Keratinocyte (primary cell): ENCODE results near the gene CDHR2. TPM values are rescaled to one million over a fixed set of nuclear protein-coding genes. Genes with fewer than 3 reads are reported as not detected.

Source experiments
- DNase-seq: peaks from one replicate; pipeline ENCODE4 v3.0.0-alpha.2; 2011; ENCODE audit warnings: low read depth, missing footprints, low spot score
- FAIRE-seq: peaks from 2 replicates; lab custom pipeline; 2011; peaks lifted over from hg19 to GRCh38; lab: Jason Lieb, UNC
- H2AFZ ChIP-seq: 2 replicates; pipeline ENCODE4 v1.6.0; 2012; ENCODE audit warnings: low read length, control low read depth, inconsistent platforms; ENCODE audit not compliant: control insufficient read depth
- H3K27ac ChIP-seq: 2 replicates; pipeline ENCODE4 v1.5.1; 2011; ENCODE audit warnings: low read length; ENCODE audit not compliant: control insufficient read depth, insufficient read depth
- H3K27me3 ChIP-seq: 3 replicates; pipeline ENCODE4 v1.6.0; 2011; ENCODE audit warnings: low read length; ENCODE audit not compliant: control insufficient read depth, insufficient read depth; ENCODE audit errors: extremely low read depth
- H3K36me3 ChIP-seq, 2 experiments: 2 replicates in 1 of 2; 3 replicates in 1 of 2; pipeline ENCODE4 v1.5.1; 2011; ENCODE audit warnings: low read length in 2 of 2, mild to moderate bottlenecking in 1 of 2; ENCODE audit not compliant: control insufficient read depth in 2 of 2, insufficient read depth in 2 of 2; ENCODE audit errors: extremely low read depth in 1 of 2
- H3K4me1 ChIP-seq: 3 replicates; pipeline ENCODE4 v1.5.1; 2011; ENCODE audit warnings: low read length; ENCODE audit not compliant: control insufficient read depth, insufficient read depth; ENCODE audit errors: extremely low read depth
- H3K4me2 ChIP-seq: 3 replicates; pipeline ENCODE4 v1.6.0; 2011; ENCODE audit warnings: low read depth, low read length; ENCODE audit not compliant: control insufficient read depth, insufficient read depth; ENCODE audit errors: extremely low read depth
- H3K4me3 ChIP-seq, 3 experiments: fragments of 200-600 bp in 1 of 3; sonication (generic) in 1 of 3; 2 replicates in 2 of 3; 3 replicates in 1 of 3; pipeline ENCODE4 v1.5.1; 2011 to 2016; ENCODE audit warnings: low read length in 3 of 3, mild to moderate bottlenecking in 3 of 3, control low read depth in 2 of 3, inconsistent platforms in 1 of 3, low read depth in 1 of 3, mixed read lengths in 1 of 3, mixed run types in 1 of 3, moderate library complexity in 1 of 3; ENCODE audit not compliant: control insufficient read depth in 2 of 3, insufficient read depth in 2 of 3; ENCODE audit errors: extremely low read depth in 1 of 3
- H3K79me2 ChIP-seq: 2 replicates; pipeline ENCODE4 v1.6.0; 2012; ENCODE audit warnings: low read length; ENCODE audit not compliant: control insufficient read depth, insufficient read depth
- H3K9ac ChIP-seq: 3 replicates; pipeline ENCODE4 v1.6.0; 2011; ENCODE audit warnings: low read length; ENCODE audit not compliant: control insufficient read depth, insufficient read depth; ENCODE audit errors: extremely low read depth
- H3K9me1 ChIP-seq: 3 replicates; pipeline ENCODE4 v1.6.0; 2011; ENCODE audit warnings: low read length; ENCODE audit not compliant: control insufficient read depth, insufficient read depth; ENCODE audit errors: extremely low read depth
- H3K9me3 ChIP-seq: 2 replicates; pipeline ENCODE4 v1.5.1; 2012; ENCODE audit warnings: low read depth, low read length; ENCODE audit not compliant: control insufficient read depth
- H4K20me1 ChIP-seq: 3 replicates; pipeline ENCODE4 v1.6.0; 2011; ENCODE audit warnings: low read length; ENCODE audit not compliant: control insufficient read depth, insufficient read depth; ENCODE audit errors: extremely low read depth
- EZH2 ChIP-seq: IDR thresholded peaks from one replicate; pipeline ENCODE4 v1.6.1; 2012; ENCODE audit warnings: inconsistent platforms, mild to moderate bottlenecking, low read length, moderate library complexity
- dilution Hi-C: fragments of 300-500 bp; cut with MboI; formaldehyde crosslinking; loops from one replicate; pipeline ENCODE4 v1.7.0; 2020; ENCODE audit warnings: low sequenced_read_pairs; ENCODE audit not compliant: extremely low pct_ligation_motif_present
- polyA plus RNA-seq, 5 experiments: library from polyadenylated mRNA; depleted of rRNA in 3 of 5; stranded (reverse) in 3 of 5; stranded (forward) in 1 of 5; unstranded in 1 of 5; fragments of >200 nt; gene quantifications; 1 replicate in 1 of 5; 2 replicates in 3 of 5; 3 replicates in 1 of 5; pipeline versions ENCODE4 v1.2.1 to v1.2.3, GENCODE V29; 2011 to 2012; ENCODE audit warnings: missing spikeins in 2 of 5, low read depth in 1 of 5, low replicate concordance in 1 of 5
- TF ChIP-seq, protein P1 (sequence below), 3 experiments: IDR thresholded peaks in 1 of 3; conservative IDR thresholded peaks in 1 of 3; optimal IDR thresholded peaks in 1 of 3; 2 replicates in 2 of 3; 3 replicates in 1 of 3; pipeline versions ENCODE3 to v1.5.1; 2011; ENCODE audit warnings: low read length in 3 of 3, mild to moderate bottlenecking in 3 of 3, moderate library complexity in 2 of 3, control low read depth in 1 of 3, inconsistent platforms in 1 of 3; ENCODE audit not compliant: insufficient read depth in 2 of 3; ENCODE audit errors: extremely low read depth in 1 of 3

CDHR2 gene
- polyA plus RNA-seq, 1 donor (not counting 4 experiments of a cell fraction or from before 2014, with no cell fraction given): not detected

GRCh38 chr5:176619203-176619568 is 70.0 kb downstream of the CDHR2 start:
- Histone ChIP-seq H4K20me1 (no peaks in the 10 kb centered on the region), H3K9ac (no peak overlapping the region), H3K79me2 (no peaks in the 10 kb centered on the region), H3K9me1 (no peaks in the 10 kb centered on the region), H3K4me2 (peak overlapping the region; percentile 41), H3K36me3 (no peaks in the 10 kb centered on the region), H3K27ac (no peak overlapping the region), H3K9me3 (no peaks in the 10 kb centered on the region), H3K27me3 (peaks cover 25% of the 10 kb centered on the region), H3K4me1 (peaks cover 22% of the 10 kb centered on the region), H2AFZ (no peak overlapping the region), H3K4me3 (peak overlapping the region in 1 of 3 experiments; percentile 13)
- dilution Hi-C loops: no loop called here
- no peak for DNase-seq
- FAIRE-seq: no peak
- no peak for TF ChIP-seq EZH2
- TF ChIP-seq, protein P1, sequence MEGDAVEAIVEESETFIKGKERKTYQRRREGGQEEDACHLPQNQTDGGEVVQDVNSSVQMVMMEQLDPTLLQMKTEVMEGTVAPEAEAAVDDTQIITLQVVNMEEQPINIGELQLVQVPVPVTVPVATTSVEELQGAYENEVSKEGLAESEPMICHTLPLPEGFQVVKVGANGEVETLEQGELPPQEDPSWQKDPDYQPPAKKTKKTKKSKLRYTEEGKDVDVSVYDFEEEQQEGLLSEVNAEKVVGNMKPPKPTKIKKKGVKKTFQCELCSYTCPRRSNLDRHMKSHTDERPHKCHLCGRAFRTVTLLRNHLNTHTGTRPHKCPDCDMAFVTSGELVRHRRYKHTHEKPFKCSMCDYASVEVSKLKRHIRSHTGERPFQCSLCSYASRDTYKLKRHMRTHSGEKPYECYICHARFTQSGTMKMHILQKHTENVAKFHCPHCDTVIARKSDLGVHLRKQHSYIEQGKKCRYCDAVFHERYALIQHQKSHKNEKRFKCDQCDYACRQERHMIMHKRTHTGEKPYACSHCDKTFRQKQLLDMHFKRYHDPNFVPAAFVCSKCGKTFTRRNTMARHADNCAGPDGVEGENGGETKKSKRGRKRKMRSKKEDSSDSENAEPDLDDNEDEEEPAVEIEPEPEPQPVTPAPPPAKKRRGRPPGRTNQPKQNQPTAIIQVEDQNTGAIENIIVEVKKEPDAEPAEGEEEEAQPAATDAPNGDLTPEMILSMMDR (optimal IDR thresholded peaks at IDR 0.05 in 1 of 3, IDR thresholded peaks at IDR 0.05 in 1 of 3, conservative IDR thresholded peaks at IDR 0.05 in 1 of 3; ENCODE audit: extremely low read depth in 1 of 3, insufficient read depth in 2 of 3, low read length in 3 of 3): peak in 2 of 3 experiments; percentile 29 to 36

DNA sequence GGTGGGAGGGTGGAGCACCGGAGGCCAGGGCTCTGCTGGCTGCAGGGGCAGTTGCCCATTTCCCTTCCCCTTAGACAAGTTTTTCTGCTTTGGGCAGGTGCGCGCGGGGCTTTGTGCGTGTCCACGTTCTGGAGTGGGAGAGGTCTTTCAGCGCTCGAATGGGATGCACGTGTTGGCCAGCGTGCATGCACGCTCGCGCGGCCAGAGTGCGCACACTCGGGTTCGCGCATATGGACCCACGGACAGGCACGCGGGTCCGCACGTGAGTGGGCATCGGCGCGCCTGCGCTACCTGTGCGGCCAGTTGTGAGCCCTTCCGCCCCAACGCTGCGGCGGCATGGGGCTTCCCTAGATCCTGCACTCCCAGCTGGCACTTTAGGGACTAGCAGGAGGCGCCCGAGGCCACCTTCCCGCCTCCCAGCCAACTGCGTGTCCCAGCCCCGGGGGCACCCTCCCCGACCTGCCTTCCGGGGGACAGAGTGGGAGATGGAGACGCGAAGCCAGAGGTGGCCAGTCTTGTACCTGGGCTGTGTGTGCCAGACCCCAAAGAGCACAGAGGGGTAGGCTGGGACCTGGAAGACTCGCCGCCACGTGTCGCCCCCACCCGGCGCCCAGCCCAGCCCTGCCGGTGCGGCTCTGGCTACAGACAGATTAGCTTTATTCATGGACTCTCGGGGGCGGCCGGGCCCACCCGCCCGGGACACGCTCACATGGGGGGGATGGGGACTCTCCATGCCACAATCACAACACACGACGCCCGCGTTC is 70.6 kb downstream of the CDHR2 start:
- Histone ChIP-seq H3K36me3 (no peaks in the 10 kb centered on the region), H3K4me2 (peak overlapping the region; percentile 41), H3K4me3 (peak overlapping the region in 1 of 3 experiments; percentile 13), H3K4me1 (peaks cover 18% of the 10 kb centered on the region), H3K27me3 (peaks cover 25% of the 10 kb centered on the region), H3K27ac (no peak overlapping the region), H3K9ac (no peak overlapping the region), H2AFZ (no peak overlapping the region), H4K20me1 (no peaks in the 10 kb centered on the region), H3K9me1 (no peaks in the 10 kb centered on the region), H3K9me3 (no peaks in the 10 kb centered on the region), H3K79me2 (no peaks in the 10 kb centered on the region)
- DNase-seq: no peak
- dilution Hi-C loops: no loop called here
- FAIRE-seq: no peak
- TF ChIP-seq, protein P1 (optimal IDR thresholded peaks at IDR 0.05 in 1 of 3, IDR thresholded peaks at IDR 0.05 in 1 of 3, conservative IDR thresholded peaks at IDR 0.05 in 1 of 3; ENCODE audit: extremely low read depth in 1 of 3, insufficient read depth in 2 of 3, low read length in 3 of 3): no peak
- peak; percentile 90 for TF ChIP-seq EZH2
